H1 (cell line): ENCODE results near the gene OXER1. TPM values are rescaled to one million over a fixed set of nuclear protein-coding genes. Genes with fewer than 3 reads are reported as not detected.

ENCODE experiments used
- BCL11A ChIP-seq, 2 experiments: IDR thresholded peaks; one replicate each; pipeline ENCODE4 v1.6.1; 2011; ENCODE audit warnings: low read depth in 2 of 2, low read length in 2 of 2, mild to moderate bottlenecking in 2 of 2
- BRCA1 ChIP-seq: IDR thresholded peaks from 2 replicates; pipeline ENCODE4 v1.6.1; 2012; ENCODE audit warnings: low read depth, low read length, improper control_type of control experiment
- CEBPB ChIP-seq: IDR thresholded peaks from 2 replicates; pipeline ENCODE4 v1.6.1; 2012; ENCODE audit warnings: low read depth, low read length
- FOSL1 ChIP-seq: IDR thresholded peaks from 2 replicates; pipeline ENCODE4 v1.6.1; 2011; ENCODE audit warnings: mild to moderate bottlenecking, low read depth, low read length, moderate library complexity; ENCODE audit not compliant: insufficient read depth
- KDM4A ChIP-seq: IDR thresholded peaks from one replicate; pipeline ENCODE4 v1.7.1; 2012; ENCODE audit warnings: low read depth, mild to moderate bottlenecking, moderate library complexity, low read length, inconsistent platforms; ENCODE audit not compliant: severe bottlenecking
- POU5F1 ChIP-seq: IDR thresholded peaks from 2 replicates; pipeline ENCODE4 v1.6.1; 2011; ENCODE audit warnings: low read depth, mild to moderate bottlenecking, low read length, moderate library complexity
- SRF ChIP-seq: IDR thresholded peaks from 2 replicates; pipeline ENCODE4 v1.6.1; 2011; ENCODE audit warnings: mild to moderate bottlenecking, low read depth, low read length, moderate library complexity
- polyA plus RNA-seq, 7 experiments: library from polyadenylated mRNA; depleted of rRNA in 3 of 7; stranded (reverse) in 5 of 7; unstranded in 2 of 7; fragments of >200 nt in 5 of 7; fragments of 200-250 nt in 2 of 7; gene quantifications; 1 replicate in 5 of 7; 2 replicates in 1 of 7; 4 replicates in 1 of 7; pipeline versions ENCODE4 v1.2.1 to v1.2.3, GENCODE V29; 2011 to 2013; ENCODE audit warnings: missing spikeins in 2 of 7, mixed read lengths in 2 of 7
- total RNA-seq: library from RNA; stranded (reverse); fragmentation: NEBNext Ultra II Directional; extraction: Animal tissue kit (Norgen Biotek cat#: 25700); gene quantifications from 2 replicates; pipeline ENCODE4 v1.2.1, GENCODE V29; 2021
- TF ChIP-seq, protein P1 (sequence below): fragments of 300-600 bp; sonication (generic); IDR thresholded peaks from 2 replicates; pipeline ENCODE4 v1.7.1; 2012; ENCODE audit warnings: low read length, moderate library complexity, mild to moderate bottlenecking, inconsistent platforms; ENCODE audit not compliant: insufficient replicate concordance
- TF ChIP-seq, protein P2 (sequence below): IDR thresholded peaks from 2 replicates; pipeline ENCODE4 v1.6.1; 2012; ENCODE audit warnings: inconsistent platforms
- TF ChIP-seq, protein P3 (sequence below): IDR thresholded peaks from 2 replicates; pipeline ENCODE4 v1.6.1; 2012; ENCODE audit warnings: inconsistent platforms

The OXER1 gene
- total and polyA plus RNA-seq, 2 of the 8 experiments (the other 6 are each of a cell fraction or from before 2014, with no cell fraction given), result 1.2 to 2.9 TPM

DNA sequence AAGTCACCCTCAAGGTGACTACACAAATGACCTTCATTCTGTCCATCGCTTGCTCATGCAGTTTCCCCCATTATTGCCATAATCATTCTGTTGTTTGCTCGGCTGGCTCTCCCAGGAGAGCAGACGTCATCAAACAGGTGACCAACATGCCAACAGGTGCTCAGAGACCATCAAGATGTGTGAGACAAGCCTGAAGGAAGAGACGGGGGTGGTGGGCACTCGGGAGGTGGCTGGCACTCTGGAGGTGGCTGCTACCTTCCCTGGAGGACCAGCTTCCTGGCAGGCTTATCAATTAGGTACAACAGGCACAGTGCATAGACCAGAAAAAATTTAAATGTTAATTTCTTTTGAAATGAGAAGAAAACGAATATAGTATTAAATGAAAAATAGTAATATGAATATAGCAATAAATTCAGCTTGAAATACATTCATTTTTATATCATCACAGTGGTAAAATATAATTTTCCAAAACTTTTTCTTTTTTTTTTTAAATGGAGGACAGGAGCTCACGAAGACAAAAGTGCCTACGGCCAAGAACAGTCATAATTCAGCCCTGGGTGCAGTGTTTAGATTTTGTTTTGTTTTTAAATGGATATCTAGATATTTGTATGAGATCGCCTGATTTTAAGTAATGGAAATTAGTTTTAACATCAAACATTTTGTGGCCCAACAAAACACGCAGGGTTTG is 45.3 kb upstream of the OXER1 start (continued):
- TF ChIP-seq, protein P1, sequence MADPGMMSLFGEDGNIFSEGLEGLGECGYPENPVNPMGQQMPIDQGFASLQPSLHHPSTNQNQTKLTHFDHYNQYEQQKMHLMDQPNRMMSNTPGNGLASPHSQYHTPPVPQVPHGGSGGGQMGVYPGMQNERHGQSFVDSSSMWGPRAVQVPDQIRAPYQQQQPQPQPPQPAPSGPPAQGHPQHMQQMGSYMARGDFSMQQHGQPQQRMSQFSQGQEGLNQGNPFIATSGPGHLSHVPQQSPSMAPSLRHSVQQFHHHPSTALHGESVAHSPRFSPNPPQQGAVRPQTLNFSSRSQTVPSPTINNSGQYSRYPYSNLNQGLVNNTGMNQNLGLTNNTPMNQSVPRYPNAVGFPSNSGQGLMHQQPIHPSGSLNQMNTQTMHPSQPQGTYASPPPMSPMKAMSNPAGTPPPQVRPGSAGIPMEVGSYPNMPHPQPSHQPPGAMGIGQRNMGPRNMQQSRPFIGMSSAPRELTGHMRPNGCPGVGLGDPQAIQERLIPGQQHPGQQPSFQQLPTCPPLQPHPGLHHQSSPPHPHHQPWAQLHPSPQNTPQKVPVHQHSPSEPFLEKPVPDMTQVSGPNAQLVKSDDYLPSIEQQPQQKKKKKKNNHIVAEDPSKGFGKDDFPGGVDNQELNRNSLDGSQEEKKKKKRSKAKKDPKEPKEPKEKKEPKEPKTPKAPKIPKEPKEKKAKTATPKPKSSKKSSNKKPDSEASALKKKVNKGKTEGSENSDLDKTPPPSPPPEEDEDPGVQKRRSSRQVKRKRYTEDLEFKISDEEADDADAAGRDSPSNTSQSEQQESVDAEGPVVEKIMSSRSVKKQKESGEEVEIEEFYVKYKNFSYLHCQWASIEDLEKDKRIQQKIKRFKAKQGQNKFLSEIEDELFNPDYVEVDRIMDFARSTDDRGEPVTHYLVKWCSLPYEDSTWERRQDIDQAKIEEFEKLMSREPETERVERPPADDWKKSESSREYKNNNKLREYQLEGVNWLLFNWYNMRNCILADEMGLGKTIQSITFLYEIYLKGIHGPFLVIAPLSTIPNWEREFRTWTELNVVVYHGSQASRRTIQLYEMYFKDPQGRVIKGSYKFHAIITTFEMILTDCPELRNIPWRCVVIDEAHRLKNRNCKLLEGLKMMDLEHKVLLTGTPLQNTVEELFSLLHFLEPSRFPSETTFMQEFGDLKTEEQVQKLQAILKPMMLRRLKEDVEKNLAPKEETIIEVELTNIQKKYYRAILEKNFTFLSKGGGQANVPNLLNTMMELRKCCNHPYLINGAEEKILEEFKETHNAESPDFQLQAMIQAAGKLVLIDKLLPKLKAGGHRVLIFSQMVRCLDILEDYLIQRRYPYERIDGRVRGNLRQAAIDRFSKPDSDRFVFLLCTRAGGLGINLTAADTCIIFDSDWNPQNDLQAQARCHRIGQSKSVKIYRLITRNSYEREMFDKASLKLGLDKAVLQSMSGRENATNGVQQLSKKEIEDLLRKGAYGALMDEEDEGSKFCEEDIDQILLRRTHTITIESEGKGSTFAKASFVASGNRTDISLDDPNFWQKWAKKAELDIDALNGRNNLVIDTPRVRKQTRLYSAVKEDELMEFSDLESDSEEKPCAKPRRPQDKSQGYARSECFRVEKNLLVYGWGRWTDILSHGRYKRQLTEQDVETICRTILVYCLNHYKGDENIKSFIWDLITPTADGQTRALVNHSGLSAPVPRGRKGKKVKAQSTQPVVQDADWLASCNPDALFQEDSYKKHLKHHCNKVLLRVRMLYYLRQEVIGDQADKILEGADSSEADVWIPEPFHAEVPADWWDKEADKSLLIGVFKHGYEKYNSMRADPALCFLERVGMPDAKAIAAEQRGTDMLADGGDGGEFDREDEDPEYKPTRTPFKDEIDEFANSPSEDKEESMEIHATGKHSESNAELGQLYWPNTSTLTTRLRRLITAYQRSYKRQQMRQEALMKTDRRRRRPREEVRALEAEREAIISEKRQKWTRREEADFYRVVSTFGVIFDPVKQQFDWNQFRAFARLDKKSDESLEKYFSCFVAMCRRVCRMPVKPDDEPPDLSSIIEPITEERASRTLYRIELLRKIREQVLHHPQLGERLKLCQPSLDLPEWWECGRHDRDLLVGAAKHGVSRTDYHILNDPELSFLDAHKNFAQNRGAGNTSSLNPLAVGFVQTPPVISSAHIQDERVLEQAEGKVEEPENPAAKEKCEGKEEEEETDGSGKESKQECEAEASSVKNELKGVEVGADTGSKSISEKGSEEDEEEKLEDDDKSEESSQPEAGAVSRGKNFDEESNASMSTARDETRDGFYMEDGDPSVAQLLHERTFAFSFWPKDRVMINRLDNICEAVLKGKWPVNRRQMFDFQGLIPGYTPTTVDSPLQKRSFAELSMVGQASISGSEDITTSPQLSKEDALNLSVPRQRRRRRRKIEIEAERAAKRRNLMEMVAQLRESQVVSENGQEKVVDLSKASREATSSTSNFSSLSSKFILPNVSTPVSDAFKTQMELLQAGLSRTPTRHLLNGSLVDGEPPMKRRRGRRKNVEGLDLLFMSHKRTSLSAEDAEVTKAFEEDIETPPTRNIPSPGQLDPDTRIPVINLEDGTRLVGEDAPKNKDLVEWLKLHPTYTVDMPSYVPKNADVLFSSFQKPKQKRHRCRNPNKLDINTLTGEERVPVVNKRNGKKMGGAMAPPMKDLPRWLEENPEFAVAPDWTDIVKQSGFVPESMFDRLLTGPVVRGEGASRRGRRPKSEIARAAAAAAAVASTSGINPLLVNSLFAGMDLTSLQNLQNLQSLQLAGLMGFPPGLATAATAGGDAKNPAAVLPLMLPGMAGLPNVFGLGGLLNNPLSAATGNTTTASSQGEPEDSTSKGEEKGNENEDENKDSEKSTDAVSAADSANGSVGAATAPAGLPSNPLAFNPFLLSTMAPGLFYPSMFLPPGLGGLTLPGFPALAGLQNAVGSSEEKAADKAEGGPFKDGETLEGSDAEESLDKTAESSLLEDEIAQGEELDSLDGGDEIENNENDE, result no peak
- TF ChIP-seq KDM4A, result no peak
- no peak for TF ChIP-seq FOSL1
- TF ChIP-seq, protein P2, sequence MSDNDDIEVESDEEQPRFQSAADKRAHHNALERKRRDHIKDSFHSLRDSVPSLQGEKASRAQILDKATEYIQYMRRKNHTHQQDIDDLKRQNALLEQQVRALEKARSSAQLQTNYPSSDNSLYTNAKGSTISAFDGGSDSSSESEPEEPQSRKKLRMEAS, result no peak
- TF ChIP-seq BRCA1, result no peak
- no peak for TF ChIP-seq SRF
- no peak for TF ChIP-seq BCL11A (IDR thresholded peaks at IDR 0.05; ENCODE audit: low read depth in 2 of 2, low read length in 2 of 2)
- TF ChIP-seq, protein P3, sequence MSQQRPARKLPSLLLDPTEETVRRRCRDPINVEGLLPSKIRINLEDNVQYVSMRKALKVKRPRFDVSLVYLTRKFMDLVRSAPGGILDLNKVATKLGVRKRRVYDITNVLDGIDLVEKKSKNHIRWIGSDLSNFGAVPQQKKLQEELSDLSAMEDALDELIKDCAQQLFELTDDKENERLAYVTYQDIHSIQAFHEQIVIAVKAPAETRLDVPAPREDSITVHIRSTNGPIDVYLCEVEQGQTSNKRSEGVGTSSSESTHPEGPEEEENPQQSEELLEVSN, result no peak
- no peak for TF ChIP-seq CEBPB
- no peak for TF ChIP-seq POU5F1
